Left renal pelvis (tissue), 4 donors: ENCODE measurements around the gene HOXD11. TPM values are rescaled to one million over a fixed set of nuclear protein-coding genes. Genes with fewer than 3 reads are reported as not detected.

Source experiments
- DNase-seq, 4 donors: peaks; one replicate each; pipeline ENCODE4 v3.0.0-alpha.2; 2013; ENCODE audit warnings: low read depth in 4 of 4, low spot score in 3 of 4
- polyA plus RNA-seq, 4 donors: library from polyadenylated mRNA; unstranded; fragments of 120-200 nt; gene quantifications; one replicate each; pipeline ENCODE4 v1.2.1, GENCODE V29; 2013; ENCODE audit not compliant: insufficient read length in 4 of 4

The HOXD11 gene
- polyA plus RNA-seq, 4 donors, result 45.8 to 76.0 (median 63.4) TPM

- DNase-seq, result no peak
Measured at GRCh38 chr2:176158855-176159662, 52.0 kb downstream of the HOXD11 start.

Other genes with a start within 250 kb of the HOXD11 start
- gene LNPK, start 105.0 kb upstream of the HOXD11 start, polyA plus RNA-seq, result 10 to 100 TPM; 24.0 to 31.9 (median 27.7) TPM
- gene EVX2, start 23.3 kb upstream of the HOXD11 start, polyA plus RNA-seq, result under 1 TPM in 2 of 4 donors, not detected in 2; 0.04 to 0.06 TPM
- gene HOXD13, start 14.6 kb upstream of the HOXD11 start, polyA plus RNA-seq, result under 1 TPM; 0.10 to 0.36 (median 0.23) TPM
- gene HOXD12, start 7.5 kb upstream of the HOXD11 start, polyA plus RNA-seq, result under 1 TPM; 0.33 to 0.86 (median 0.51) TPM
- gene HOXD10, start 9.5 kb downstream of the HOXD11 start, polyA plus RNA-seq, result 100 to 1,000 TPM; 127 to 194 (median 184) TPM
- gene HOXD9, start 15.4 kb downstream of the HOXD11 start, polyA plus RNA-seq, result 100 to 1,000 TPM in 1 of 4 donors, 10 to 100 TPM in 3; 58.0 to 106 (median 69.1) TPM
- gene HOXD8, start 22.4 kb downstream of the HOXD11 start, polyA plus RNA-seq, result 100 to 1,000 TPM in 3 of 4 donors, 10 to 100 TPM in 1; 42.2 to 245 (median 180) TPM
- gene HOXD4, start 44.3 kb downstream of the HOXD11 start, polyA plus RNA-seq, result 10 to 100 TPM; 32.9 to 66.2 (median 39.4) TPM
- 10 to 100 TPM; 13.8 to 31.0 (median 24.6) TPM for gene HOXD3, start 50.0 kb downstream of the HOXD11 start, polyA plus RNA-seq
- 10 to 100 TPM in 1 of 4 donors, 1 to 10 TPM in 3; 3.1 to 13.7 (median 8.5) TPM for gene HOXD1, start 81.4 kb downstream of the HOXD11 start, polyA plus RNA-seq
- 100 to 1,000 TPM in 2 of 4 donors, 10 to 100 TPM in 2; 49.0 to 103 (median 96.7) TPM for gene MTX2, start 162.2 kb downstream of the HOXD11 start, polyA plus RNA-seq